HG03196 (cell line): ENCODE measurements around the gene TXNDC5.
A peak's percentile ranks its signal among the peaks of the same experiment; 100 is the strongest.
"Not testable (repeated sequence)": the region's sequence is repeated elsewhere in the genome, so short reads cannot be mapped to it uniquely, and the experiment has no call there.

ENCODE experiments used
- ATAC-seq: cut with Tn5 transposase; IDR thresholded peaks from one replicate; pipeline ENCODE4 v1.9.1; 2021; ENCODE audit not compliant: unreplicated experiment

The TXNDC5 gene

DNA sequence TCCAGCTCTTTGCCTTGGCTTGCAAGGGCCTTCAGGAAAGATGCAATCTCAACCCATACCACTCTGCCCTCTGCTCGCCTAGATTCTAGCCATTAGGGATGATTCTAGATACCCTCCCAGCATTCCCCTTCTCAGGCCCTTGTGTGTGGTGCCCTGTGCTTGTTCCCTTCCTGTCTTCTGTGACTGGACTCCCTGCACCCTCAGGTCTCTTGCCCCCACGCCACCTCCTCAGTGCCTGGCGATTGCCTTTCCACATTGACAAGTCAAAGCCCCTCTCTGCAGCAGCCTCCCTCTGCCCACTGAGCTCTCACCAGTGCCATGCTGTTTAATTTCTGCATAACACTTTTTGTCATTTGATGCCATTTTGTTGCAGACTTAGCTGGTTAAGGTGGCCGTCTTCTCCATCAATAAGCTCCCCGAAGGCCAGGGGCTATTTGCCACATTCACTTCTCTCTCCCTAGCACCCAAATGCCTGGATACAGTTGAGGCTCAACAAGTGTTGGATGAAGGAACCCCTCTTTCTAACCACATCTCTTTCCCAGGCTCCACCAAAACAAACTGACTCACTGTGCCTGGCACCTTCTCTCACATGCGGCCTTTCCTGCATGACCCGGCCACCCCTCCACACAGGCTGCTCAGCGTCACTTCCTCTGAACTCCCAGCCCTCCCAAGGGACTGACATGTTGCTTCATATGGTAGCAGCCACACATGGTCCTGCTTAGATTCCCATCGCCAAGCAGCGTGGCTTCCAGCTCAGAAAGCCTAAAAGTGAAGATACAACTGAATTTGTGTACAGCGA is 4.6 kb upstream of the TXNDC5 start:
- peak; percentile 30 for ATAC-seq

DNA sequence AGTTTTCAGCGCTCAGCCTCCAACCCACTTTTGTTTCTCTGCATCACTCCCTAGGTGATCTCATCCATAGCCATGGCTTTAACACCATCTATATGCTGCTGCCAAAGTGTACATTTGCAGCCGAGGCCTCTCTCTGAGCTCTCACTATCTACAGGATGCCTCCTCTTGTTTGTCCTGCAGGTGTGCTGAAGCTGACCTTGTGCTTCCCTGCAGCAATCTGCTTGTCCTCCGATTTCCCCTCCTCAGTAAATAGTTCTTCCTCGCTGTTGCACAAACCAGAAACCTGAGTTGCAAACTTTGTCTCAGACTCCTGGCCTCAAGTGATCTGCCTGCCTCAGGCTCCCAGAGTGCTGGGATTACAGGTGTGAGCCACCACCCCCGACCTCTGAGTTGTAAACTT is 3.7 kb upstream of the TXNDC5 start:
- no peak for ATAC-seq

DNA sequence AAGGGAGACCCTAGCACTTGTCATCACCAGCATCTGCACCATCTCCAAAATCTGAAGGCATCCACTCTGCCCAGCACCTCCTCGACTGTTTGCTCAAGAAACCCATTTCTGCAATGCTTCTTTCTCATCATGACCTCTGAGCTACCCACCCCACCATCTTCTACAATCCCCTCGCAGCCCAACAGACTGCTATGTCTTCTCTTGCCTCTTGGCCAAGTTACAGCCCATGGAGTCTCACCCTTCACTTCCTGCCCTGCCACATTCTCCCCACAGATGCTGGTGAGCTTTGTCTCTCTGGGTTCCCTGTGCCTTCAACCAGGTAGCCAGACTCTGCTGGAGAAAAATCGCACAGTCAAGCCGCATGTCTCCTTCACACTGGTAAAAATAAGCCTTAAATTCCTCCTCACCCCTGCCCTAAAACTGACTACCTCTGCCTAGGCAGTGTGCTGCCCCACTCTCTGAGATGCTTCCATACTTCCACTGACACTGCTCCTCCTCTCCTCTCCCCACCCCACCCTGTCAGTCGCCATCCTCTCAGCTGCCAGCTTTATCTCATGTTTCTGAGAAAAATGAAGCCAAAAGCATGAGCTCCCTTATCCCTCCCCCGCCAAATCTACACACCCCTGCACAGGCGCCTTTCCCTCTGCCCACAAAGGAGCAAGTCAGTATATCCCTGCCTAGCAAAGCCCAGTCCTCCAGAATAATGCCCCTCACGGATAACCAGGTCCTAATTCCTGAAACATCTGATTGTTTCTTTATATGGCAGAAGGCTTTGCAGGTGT is 2.3 kb upstream of the TXNDC5 start:
- ATAC-seq = no peak

DNA sequence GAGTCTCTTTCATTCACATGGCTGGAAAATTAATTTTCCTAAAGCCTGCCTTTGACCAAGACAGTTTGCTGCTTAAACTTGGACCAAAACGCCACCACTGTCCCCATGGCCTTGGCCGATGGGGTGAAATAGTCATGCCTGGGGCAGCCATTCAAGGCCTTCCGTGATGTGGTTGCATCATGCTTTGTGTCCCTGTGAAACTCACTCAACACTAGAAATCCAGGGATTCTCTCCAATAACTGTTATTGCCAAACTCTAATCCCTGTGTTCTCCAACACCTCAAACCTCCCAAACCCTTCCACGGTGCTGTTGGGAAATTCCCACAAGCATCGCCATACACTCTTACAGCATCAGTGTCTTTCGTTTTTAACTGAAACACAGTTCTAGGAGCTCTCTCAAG is 1.4 kb upstream of the TXNDC5 start:
- no peak for ATAC-seq

DNA sequence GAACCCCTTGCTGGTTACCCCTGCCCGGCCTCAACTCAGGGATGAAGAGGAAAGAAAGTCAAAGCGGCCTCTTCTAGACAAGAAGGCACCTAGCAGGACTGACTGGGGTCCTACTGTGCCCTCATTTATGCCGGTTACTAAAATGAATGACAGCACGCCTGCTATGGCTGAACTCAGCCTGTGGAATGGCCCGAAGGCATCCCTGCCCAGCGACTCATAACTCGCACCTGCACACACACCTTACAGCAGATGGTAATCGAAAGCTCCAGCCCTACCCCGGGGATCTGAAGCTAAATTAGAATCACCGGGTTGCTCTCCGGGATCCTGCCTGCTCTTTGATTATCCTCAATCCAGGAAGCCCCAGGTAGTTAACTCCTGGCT is 747 bp upstream of the TXNDC5 start:
- no peak for ATAC-seq

DNA sequence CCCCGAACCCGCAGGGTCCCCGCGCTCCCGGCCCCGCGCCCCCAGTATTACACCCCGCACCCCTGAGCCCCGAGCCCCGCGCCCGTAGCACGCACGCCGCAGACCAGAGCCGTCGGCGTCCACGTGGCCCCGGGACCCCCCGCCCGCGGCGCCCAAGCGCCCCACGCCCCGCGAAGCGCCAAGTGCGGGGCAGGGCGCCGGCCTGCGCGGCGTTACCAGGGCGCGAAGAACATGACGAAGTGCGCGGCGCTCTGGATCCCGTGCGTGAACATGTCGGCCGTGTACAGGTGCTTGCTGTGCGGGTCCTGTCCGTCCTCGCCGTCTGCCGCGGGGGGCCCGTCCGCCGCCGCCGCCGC is 312 bp downstream of the TXNDC5 start:
- peak; percentile 12 for ATAC-seq

DNA sequence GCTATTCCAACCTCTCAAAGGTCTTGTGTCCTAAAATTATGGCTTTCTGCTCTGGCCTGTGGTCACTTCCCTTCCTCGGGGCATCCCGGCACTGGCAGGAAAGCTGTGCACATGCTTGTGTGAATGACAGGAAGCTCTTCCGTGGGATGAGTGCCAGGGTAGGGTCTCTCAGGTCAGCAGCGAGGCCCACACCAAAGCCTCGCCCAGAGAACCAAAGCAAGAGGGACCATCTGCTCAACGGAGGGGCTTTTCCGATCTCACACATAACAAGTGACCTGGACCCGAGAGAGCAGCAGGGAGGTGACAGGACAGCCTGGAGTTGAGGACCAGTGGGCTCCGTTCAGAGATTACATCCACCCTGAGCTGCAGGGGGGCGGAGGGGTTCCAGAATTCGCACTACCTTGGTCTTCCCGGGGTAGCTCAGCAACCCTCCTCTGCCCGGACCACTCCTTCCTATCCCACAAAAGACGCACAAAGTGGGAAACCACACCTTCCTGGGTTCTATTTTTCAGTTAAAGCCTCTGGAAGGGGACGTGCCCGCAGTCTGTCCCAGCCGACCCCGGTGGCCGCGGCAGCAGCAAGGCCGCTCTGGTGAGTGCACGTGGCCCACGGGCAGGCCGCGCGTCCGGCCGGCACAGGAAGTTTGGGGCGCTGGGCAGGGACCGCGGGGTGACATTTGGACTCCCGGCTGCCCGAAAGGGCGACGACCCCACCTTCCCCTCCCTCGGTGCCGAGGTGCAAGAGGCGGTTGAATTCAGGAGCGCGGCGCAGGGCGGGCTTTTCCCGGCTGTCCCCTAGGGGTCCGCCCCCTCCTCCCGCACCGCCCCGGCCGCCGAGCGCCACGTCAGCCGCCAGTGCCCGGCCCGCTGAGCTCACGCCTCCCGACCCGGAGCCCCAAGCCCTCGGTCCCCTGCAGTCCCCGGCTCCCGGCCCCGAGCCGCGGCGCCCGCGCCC is 988 bp downstream of the TXNDC5 start:
- peak; percentile 24 for ATAC-seq

DNA sequence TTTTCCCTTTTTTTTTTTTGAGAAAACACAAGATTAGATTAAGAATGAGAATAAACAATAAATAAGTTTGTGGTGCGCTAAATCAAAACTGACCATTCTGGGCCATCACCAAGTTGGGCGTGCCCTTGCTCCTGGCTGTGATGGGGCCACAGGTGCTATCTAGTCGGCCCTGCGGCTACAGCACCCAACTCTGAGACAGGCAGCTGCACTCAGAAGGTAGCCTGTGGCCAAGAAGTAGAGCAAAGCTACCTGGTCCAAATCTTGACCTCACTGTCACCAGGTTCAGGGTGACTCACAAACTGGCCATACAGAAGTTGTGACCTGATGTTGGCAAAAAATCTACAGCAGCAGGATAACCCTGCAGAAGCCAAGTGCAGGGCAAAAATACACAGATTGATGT is 3.4 kb downstream of the TXNDC5 start:
- no peak for ATAC-seq

DNA sequence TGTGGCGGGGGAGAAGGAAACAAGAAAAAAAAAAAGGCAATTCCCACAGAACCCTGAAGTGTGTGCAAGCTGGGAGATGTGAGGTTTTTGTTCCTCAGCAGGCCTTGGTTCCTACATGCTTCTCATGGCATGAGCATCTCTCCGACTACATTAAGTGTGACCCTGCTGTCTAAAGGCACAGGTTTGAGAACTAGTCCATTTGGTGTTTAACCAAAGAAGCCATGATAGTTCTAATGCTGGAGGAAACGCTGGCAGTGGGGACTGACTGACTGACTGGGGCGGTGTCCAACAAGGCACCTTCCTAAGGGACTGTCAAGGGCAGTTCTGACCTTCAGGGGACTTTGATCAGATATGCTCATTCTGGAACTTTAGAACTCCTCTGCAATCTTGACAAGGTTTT is 3.8 kb downstream of the TXNDC5 start:
- no peak for ATAC-seq

DNA sequence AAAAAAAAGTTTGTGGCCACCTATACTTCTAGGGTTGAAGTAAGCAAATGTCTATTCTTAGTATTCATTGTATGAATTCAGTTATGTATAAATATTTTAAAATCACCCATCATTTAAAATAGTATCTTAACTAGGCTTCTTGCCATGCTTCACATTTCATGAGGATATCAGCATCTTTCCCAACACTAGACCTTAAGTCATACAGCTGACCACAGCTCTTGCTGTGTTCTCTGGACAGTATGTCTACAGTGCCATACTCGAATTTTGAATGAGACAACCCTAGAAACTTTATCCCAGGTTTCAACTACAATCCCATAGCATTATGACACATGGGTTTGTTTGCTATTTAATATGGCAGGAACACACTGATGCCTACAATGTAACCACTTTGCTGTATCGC is 5.2 kb downstream of the TXNDC5 start:
- no peak for ATAC-seq

DNA sequence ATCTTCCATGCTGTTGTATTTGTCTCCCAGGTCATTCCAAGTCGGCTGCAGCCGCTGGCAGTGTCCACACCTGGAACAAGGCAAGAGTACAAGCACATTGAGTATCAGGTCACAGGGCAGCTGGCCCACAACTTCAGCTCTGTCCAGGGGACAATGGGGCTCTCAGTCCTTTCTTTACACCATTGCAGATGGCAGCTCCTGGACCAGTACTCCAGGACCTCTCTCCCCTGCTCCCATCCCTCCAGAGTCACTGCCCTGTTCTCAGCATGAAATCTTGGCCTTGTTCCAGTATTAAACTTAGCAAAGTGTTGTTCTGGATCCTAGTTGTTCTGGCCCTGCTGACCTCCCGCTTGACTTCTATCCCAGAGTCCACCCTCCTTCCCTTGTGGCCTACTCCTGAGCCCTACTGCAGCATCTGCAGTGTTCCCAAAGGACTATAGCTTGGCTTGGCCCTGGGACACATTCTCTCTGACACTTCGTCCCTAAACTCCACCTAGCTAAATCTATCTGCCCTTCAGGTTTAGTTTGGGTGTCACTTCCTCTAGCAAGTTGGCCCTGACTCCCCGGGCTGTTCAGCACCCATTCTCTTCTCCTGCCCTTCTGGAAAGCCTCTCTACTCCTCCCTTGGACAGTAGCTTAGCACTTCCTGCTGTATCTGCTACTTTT is 5.8 kb downstream of the TXNDC5 start:
- ATAC-seq = no peak

DNA sequence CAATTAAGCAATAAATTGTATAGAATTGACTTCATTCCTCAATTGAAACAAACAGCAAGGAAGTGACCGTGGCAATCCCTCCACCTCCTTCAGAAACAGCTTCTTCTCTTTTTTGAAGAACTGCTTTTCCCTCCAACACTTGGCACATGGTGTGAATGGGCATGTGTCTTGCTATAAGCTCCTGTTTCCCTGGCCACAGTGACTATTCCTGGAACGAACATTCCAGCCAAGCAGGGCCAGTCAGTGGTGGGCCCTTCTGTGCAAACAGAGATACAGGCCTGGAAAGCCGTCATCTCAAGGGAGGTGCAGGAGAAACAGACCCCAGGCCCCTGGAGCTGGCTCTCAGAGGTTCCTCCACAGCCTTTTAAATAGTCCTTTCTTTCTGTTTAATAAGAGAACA is 6.9 kb downstream of the TXNDC5 start:
- no peak for ATAC-seq

DNA sequence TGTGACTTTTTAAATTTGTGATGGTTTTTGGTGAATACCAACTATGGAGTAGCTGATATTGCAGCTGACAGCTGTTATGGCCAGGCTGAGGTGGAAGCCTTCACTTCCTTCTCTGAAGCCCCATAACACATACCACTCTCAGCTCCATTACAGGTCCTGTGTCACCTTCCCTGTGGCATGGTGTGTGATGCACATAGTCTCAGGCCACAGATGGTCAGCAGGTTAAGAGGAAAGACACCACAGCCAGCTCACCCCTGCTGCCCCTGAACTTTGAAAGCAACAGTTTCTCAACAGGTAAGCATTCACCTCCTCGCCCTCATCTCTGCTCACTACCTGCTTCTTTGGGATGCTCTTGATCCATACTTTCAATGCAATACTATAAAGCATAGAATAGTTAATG is 7.7 kb downstream of the TXNDC5 start:
- ATAC-seq = no peak

DNA sequence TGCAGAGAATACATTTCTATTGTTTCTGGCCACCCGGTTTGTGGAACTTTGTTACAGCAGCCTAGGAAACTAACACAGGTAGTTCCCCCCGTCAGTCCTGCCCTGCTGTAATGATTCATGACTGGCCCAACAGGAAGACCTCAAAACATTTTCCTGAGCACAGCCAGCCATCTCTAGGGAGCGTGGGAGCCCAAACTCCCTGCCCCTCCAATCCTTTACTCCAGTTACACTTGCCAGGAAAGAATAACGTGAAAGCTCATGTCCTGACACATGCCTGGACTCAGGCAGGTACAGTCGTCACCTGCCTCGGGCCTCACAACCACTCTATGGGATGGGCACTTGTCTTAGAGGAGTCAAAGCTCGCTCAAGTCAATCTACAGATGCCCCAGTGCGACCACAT is 8.4 kb downstream of the TXNDC5 start:
- ATAC-seq = no peak

DNA sequence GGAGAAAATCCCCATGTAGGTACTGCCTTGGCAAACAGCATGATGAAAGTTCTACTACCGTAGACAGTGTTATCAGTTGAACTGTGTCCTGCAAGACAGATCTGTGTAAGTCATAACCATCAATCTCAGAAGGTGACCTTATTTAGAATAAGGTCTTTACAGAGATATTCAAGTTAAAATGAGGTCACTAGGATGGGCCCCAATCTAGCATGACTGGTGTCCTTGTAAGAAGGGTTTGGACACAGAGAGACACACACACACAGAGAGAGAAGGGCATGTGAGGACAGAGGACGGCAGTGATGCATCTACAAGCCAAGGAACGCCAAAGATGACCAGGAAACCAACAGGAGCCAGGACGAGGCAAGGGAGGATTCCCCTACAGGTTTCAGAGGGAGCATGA is 8.8 kb downstream of the TXNDC5 start:
- ATAC-seq = no peak

DNA sequence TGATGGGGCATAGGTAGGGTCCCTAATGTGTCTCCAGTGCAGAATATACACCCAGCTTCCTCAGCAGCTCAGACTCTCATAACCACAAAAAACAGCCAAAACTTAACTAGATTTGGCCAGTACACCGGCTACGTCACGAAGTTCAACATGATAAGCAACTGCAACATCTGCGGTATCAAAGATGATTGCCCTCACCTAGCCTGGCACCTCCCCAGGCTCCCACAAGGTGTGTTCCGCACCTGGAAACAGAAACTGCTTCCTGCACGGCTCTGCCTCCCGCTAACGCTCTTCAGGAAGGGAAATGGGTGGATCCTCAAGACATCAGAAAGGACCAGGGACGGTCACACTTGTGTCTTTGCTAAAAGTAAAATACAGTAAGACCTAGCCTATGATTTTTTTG is 9.5 kb downstream of the TXNDC5 start:
- ATAC-seq = no peak

DNA sequence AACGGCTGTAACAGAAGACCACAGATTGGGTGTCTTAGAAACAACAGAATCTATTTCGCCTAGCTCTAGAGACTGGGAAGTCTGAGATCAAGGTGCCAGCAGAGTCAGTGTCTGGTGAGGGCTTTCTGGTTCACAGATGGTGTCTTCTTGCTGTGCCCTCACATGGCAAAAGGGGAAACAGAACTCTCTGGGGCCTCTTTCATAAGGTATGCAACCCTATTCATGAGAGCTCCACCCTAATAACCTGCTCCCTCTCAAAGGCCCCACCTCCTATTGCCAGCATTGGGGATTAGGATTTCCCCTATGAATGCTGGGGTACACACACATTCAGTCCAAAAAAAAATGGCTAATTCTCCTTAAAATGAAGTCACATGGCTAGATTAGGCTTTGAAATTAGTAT is 10.0 kb downstream of the TXNDC5 start:
- no peak for ATAC-seq

DNA sequence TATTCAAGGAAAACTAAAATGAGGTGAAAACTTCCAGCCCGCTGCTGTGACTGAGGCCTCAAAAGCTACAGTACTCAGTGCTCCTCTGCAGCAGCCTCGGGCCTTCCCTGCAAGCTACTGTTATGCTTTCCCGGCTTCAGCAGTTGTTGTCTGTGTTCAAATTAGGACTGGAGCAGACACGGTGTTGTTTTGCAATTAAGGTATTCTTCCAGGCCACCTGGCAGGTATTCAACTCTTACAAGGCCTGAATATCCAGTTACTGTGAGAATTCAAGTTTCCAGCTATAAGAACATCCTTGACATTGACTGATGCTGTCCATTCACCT is 10.7 kb downstream of the TXNDC5 start:
- no peak for ATAC-seq

DNA sequence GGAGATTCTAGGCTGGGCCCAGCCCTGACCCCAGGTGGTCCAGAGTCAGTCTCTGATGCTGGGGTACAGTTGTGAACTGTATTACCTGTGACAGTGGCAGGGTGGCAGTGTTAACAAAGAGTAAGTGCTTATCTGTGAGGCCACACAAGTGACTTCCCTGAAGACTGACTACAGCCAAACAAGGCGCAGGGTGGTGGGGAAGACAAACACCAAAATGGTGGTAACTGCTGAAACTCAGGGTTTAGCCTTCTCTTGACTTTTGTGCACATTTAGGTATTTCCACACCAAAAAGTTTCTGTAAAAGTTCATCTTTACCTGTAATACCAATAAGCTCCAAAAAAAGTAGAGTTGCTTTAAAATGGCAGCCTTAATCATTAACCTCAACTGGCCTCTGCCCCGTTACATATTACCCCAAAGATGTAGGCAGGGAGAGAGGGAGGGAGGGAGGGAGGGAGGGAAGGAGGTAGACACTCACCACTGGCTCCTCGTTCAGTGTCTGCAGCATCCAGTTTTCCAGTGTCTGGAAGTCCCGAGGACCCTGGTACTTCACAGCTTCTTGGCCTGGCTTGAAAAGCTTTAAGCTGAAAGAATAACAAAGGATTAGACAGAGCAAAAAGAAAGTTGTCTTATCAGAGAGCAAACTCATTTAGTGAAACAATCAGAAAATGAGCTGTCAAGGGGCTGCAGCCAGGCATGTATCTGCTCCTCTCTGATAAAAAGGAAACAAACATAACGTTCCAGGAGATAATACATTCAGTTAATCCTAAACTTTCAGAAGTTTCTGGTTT is 11.3 kb downstream of the TXNDC5 start:
- ATAC-seq = peak; percentile 45

DNA sequence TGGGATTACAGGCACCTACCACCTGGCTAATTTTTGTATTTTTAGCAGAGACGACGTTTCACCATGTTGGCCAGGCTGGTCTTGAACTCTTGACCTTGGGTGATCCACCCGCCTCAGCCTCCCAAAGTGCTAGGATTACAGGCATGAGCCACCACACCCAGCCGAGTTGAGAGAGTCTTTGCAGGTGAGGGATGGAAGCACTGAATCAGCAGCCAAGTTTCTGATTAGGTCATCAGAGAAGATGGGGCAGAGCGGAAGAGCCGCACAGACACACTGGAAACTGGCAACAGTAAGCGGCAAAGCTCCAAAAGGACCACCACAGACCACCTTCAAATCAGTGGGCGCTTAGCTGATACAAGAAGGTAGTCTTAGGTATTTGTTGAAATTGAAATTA is 12.4 kb downstream of the TXNDC5 start:
- not testable (repeated sequence) for ATAC-seq
